Measurements from ENCODE around the gene TSFM.

Gene TSFM

DNA sequence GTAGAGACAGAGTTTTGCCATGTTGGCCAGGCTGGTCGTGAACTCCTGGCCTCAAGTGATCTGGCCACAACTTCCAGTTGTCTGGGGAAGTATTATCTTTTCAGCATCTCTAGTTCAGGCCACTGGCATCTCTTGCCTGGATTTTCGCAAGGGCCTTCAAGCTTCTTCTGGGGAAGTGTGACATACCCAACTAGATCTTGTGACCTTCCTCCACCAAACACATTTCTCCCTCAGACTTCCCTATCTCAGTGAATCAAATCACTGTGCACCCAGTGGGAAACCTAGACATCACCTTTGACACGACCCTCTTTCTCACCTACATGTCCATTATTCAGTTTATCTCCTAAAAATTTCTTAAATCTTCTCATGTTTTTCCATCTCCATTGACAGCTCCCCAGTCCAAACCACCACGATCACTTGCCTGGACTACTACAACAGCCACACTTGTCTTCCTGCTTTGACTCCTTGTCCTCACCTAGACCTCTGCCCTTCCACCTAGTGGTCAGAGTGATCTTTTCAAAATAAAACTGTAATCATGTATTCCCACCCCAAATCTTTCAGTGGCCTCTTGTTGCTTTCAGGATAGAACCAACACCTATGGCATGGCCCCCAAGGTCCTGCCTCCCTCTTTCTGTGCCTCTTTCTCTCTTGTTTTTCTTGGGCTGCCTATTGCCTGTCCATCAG lies 6.9 kb upstream of the TSFM start:
- Histone ChIP-seq H3K4me3 (ENCODE audit: low read depth, low read length) (no peak overlapping the region), H3K27ac (ENCODE audit: extremely low read depth, low read depth, low read length) (no peak overlapping the region), H3K4me1 (ENCODE audit: control insufficient read depth, insufficient read depth, low read length) (0 out of 2 replicates have a peak, but pooled peaks cover 6% of the 10 kb centered on the region), H3K9me3 (ENCODE audit: control insufficient read depth, insufficient read depth, low read depth, low read length) (no peaks in the 10 kb centered on the region), H3K36me3 (ENCODE audit: control insufficient read depth in 2 of 2, insufficient read depth in 1 of 2, low read length in 2 of 2) (peaks cover 5 to 32% of the 10 kb centered on the region in 2 experiments; a peak in 2 of 3 replicates)
- ChIA-PET POLR2A (interaction anchor here (0.6 kb wide), 1 partner anchor 71 kb away, joined by 6 read pairs; the partner anchor contains the start of gene CTDSP2), CTCF (interaction anchor here (0.6 to 1.7 kb wide), 6 partner anchors 9 to 83 kb away, joined by 3 to 5 read pairs (median 3); no protein-coding TSS in a partner anchor)
- TF ChIP-seq GLI4 (tag by site-specific recombination; IDR thresholded peaks at IDR 0.05) (no peak), ZNF585B (tag by site-specific recombination; IDR thresholded peaks at IDR 0.05) (no peak), KLF7 (tag by site-specific recombination; IDR thresholded peaks at IDR 0.05; ENCODE audit: borderline replicate concordance) (no peak), ZNF561 (tag by site-specific recombination; IDR thresholded peaks at IDR 0.05; ENCODE audit: borderline replicate concordance) (no peak), ZNF549 (tag by site-specific recombination; IDR thresholded peaks at IDR 0.05) (no peak), ZNF785 (tag by site-specific recombination; IDR thresholded peaks at IDR 0.05) (no peak), MZF1 (tag by site-specific recombination; IDR thresholded peaks at IDR 0.05; ENCODE audit: borderline replicate concordance) (no peak), ZNF747 (tag by site-specific recombination; IDR thresholded peaks at IDR 0.05) (no peak), ZNF677 (tag by site-specific recombination; IDR thresholded peaks at IDR 0.05) (no peak), ZNF19 (tag by site-specific recombination; IDR thresholded peaks at IDR 0.05; ENCODE audit: low read depth) (no peak), ZNF169 (tag by site-specific recombination; IDR thresholded peaks at IDR 0.05) (no peak), ZBTB1 (tag by site-specific recombination; IDR thresholded peaks at IDR 0.05) (no peak), KLF1 (tag by site-specific recombination; IDR thresholded peaks at IDR 0.05) (no peak), OVOL3 (tag by site-specific recombination; IDR thresholded peaks at IDR 0.05) (no peak)
- TF ChIP-seq, protein P1, sequence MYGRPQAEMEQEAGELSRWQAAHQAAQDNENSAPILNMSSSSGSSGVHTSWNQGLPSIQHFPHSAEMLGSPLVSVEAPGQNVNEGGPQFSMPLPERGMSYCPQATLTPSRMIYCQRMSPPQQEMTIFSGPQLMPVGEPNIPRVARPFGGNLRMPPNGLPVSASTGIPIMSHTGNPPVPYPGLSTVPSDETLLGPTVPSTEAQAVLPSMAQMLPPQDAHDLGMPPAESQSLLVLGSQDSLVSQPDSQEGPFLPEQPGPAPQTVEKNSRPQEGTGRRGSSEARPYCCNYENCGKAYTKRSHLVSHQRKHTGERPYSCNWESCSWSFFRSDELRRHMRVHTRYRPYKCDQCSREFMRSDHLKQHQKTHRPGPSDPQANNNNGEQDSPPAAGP (tag by site-specific recombination; IDR thresholded peaks at IDR 0.05) = no peak
- TF ChIP-seq, protein P2, sequence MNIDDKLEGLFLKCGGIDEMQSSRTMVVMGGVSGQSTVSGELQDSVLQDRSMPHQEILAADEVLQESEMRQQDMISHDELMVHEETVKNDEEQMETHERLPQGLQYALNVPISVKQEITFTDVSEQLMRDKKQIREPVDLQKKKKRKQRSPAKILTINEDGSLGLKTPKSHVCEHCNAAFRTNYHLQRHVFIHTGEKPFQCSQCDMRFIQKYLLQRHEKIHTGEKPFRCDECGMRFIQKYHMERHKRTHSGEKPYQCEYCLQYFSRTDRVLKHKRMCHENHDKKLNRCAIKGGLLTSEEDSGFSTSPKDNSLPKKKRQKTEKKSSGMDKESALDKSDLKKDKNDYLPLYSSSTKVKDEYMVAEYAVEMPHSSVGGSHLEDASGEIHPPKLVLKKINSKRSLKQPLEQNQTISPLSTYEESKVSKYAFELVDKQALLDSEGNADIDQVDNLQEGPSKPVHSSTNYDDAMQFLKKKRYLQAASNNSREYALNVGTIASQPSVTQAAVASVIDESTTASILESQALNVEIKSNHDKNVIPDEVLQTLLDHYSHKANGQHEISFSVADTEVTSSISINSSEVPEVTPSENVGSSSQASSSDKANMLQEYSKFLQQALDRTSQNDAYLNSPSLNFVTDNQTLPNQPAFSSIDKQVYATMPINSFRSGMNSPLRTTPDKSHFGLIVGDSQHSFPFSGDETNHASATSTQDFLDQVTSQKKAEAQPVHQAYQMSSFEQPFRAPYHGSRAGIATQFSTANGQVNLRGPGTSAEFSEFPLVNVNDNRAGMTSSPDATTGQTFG (tag by site-specific recombination; IDR thresholded peaks at IDR 0.05; ENCODE audit: borderline replicate concordance) = no peak

DNA sequence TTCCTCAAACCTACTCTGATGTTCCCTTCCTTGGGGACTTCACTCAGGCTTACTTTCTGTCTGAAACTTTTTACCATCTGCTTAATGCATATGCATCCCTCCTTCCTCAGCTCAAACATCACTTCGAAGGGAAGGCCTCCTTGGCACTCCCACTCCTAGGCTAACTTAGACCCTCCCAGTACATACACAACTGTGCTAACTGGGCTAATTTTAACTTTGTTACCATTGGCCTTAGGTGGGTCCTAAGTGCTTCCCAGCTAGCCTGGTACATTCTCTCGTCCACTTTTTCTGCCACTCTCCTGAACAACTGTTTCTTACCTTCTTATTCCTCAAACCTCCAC lies 6.4 kb upstream of the TSFM start:
- POLR2A ChIA-PET = interaction anchor here (0.6 kb wide), 1 partner anchor 70 kb away, joined by 6 read pairs; the partner anchor contains the start of gene CTDSP2
- CTCF ChIA-PET = interaction anchor here (0.6 to 1.7 kb wide), 4 partner anchors 10 to 83 kb away, joined by 3 to 5 read pairs (median 4); no protein-coding TSS in a partner anchor
- Histone ChIP-seq H3K27ac (ENCODE audit: extremely low read depth, low read depth, low read length) (no peak overlapping the region), H3K4me3 (ENCODE audit: low read depth, low read length) (no peak overlapping the region), H3K4me1 (ENCODE audit: control insufficient read depth, insufficient read depth, low read length) (0 out of 2 replicates have a peak, but pooled peaks cover 5% of the 10 kb centered on the region), H3K36me3 (ENCODE audit: control insufficient read depth in 2 of 2, insufficient read depth in 1 of 2, low read length in 2 of 2) (peaks cover 5 to 30% of the 10 kb centered on the region in 2 experiments; a peak in 2 of 3 replicates), H3K9me3 (ENCODE audit: control insufficient read depth, insufficient read depth, low read depth, low read length) (no peaks in the 10 kb centered on the region)
- TF ChIP-seq ZBTB21 (tag by site-specific recombination; IDR thresholded peaks at IDR 0.05) (no peak), KLF16 (tag by site-specific recombination; IDR thresholded peaks at IDR 0.05) (no peak), ZNF837 (tag by site-specific recombination; IDR thresholded peaks at IDR 0.05) (no peak), ZNF521 (tag by site-specific recombination; IDR thresholded peaks at IDR 0.05) (no peak), ZNF670 (tag by site-specific recombination; IDR thresholded peaks at IDR 0.05; ENCODE audit: low read depth) (no peak), ZNF248 (tag by site-specific recombination; IDR thresholded peaks at IDR 0.05) (no peak)
- TF ChIP-seq, protein P3, sequence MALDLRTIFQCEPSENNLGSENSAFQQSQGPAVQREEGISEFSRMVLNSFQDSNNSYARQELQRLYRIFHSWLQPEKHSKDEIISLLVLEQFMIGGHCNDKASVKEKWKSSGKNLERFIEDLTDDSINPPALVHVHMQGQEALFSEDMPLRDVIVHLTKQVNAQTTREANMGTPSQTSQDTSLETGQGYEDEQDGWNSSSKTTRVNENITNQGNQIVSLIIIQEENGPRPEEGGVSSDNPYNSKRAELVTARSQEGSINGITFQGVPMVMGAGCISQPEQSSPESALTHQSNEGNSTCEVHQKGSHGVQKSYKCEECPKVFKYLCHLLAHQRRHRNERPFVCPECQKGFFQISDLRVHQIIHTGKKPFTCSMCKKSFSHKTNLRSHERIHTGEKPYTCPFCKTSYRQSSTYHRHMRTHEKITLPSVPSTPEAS (tag by site-specific recombination; IDR thresholded peaks at IDR 0.05) = no peak
- TF ChIP-seq, protein P4, sequence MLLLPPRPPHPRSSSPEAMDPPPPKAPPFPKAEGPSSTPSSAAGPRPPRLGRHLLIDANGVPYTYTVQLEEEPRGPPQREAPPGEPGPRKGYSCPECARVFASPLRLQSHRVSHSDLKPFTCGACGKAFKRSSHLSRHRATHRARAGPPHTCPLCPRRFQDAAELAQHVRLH (tag by site-specific recombination; IDR thresholded peaks at IDR 0.05) = no peak
- TF ChIP-seq, protein P5, sequence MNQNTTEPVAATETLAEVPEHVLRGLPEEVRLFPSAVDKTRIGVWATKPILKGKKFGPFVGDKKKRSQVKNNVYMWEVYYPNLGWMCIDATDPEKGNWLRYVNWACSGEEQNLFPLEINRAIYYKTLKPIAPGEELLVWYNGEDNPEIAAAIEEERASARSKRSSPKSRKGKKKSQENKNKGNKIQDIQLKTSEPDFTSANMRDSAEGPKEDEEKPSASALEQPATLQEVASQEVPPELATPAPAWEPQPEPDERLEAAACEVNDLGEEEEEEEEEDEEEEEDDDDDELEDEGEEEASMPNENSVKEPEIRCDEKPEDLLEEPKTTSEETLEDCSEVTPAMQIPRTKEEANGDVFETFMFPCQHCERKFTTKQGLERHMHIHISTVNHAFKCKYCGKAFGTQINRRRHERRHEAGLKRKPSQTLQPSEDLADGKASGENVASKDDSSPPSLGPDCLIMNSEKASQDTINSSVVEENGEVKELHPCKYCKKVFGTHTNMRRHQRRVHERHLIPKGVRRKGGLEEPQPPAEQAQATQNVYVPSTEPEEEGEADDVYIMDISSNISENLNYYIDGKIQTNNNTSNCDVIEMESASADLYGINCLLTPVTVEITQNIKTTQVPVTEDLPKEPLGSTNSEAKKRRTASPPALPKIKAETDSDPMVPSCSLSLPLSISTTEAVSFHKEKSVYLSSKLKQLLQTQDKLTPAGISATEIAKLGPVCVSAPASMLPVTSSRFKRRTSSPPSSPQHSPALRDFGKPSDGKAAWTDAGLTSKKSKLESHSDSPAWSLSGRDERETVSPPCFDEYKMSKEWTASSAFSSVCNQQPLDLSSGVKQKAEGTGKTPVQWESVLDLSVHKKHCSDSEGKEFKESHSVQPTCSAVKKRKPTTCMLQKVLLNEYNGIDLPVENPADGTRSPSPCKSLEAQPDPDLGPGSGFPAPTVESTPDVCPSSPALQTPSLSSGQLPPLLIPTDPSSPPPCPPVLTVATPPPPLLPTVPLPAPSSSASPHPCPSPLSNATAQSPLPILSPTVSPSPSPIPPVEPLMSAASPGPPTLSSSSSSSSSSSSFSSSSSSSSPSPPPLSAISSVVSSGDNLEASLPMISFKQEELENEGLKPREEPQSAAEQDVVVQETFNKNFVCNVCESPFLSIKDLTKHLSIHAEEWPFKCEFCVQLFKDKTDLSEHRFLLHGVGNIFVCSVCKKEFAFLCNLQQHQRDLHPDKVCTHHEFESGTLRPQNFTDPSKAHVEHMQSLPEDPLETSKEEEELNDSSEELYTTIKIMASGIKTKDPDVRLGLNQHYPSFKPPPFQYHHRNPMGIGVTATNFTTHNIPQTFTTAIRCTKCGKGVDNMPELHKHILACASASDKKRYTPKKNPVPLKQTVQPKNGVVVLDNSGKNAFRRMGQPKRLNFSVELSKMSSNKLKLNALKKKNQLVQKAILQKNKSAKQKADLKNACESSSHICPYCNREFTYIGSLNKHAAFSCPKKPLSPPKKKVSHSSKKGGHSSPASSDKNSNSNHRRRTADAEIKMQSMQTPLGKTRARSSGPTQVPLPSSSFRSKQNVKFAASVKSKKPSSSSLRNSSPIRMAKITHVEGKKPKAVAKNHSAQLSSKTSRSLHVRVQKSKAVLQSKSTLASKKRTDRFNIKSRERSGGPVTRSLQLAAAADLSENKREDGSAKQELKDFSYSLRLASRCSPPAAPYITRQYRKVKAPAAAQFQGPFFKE (tag by site-specific recombination; IDR thresholded peaks at IDR 0.05; ENCODE audit: borderline replicate concordance) = no peak

Data from HEK293 (cell line).